GM19240 (cell line): ENCODE measurements around the gene ALX4.

Source experiments
- DNase-seq: peaks from one replicate; pipeline ENCODE4 v3.0.0; 2011; ENCODE audit warnings: low spot score; ENCODE audit not compliant: insufficient read length

The ALX4 gene

DNA sequence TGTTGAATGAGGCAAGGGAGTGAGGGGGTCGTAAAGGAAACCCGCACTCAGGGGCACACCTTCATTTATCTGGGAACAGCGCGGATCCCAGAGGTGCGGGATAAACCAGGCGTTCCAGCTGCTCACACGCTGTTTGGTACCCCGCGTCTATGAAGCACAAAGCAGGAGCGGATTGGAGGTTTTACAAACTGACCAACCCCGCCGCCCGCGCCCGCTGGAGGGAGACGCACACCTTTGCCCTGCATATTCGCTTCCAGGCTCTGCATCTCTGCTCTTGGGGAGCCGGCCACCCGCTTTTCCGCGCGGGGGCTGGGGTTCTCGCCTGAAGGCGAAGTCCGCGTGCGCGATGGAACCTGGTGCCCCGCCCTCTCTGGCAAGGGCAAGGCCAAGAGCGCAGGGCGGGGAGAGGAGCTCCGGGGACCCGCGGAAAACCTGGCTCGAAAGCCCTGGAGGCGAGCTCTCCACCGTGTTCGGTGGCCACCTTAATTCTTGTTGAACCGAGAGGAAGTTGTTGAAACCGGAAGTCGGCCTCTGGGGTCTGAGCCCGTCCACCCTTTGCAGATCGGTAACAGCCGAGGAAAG, 6.8 kb upstream of the ALX4 start:
- DNase-seq, result no peak

DNA sequence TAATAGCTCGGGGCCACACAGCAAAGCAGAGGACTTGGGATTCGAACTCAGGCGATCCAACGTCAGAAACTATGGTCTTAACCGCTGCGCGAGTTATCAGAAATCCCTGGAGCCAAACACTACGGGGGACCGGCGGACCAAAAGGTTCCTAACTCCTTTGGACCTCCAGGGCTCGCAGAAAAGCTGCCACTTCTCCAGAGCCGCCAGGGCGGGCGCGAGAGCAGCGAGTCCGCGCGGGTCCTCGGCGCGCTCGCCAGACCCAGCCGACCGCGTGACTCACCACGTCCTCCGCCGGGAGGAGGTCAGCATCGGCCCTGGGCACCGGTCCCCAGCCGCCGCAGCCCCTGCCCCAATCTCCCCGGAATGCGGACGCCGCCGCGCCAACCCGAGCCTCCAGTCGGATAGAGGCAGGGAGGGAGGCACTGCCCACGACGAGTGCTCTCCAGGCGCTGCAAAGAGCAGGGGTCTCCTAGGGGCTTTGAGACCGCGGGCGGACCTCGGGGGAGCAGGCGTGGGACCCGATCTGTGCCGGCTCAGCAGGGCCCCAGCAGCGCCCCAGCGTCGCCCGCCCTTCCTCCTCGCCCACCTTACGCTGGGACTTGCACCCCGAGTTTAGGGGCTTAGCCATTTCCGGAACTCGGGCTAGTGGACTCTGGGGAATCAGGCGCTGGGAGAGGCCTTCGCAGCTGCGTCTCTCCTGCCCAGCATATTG, 6.2 kb upstream of the ALX4 start:
- no peak for DNase-seq

DNA sequence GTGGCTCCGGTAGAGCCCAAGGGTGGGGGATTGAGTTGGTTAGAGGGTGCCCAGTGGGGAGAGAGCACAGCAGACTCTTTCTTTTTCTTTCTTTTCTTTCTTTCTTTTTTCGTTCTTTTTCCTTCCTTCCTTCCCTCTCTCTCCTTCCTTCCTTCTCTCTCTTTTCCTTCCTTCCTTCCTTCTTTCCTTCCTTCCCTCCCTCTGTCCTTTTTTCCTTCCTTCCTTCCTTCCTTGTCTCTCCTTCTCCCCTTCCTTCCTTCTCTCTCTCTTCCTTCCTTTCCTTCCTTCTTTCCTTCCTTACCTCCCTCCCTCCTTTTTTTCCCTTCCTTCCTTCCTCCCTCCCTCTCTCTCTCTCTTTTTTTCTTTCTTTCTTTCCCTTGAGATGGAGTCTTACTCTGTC, 4.8 kb upstream of the ALX4 start:
- no peak for DNase-seq

DNA sequence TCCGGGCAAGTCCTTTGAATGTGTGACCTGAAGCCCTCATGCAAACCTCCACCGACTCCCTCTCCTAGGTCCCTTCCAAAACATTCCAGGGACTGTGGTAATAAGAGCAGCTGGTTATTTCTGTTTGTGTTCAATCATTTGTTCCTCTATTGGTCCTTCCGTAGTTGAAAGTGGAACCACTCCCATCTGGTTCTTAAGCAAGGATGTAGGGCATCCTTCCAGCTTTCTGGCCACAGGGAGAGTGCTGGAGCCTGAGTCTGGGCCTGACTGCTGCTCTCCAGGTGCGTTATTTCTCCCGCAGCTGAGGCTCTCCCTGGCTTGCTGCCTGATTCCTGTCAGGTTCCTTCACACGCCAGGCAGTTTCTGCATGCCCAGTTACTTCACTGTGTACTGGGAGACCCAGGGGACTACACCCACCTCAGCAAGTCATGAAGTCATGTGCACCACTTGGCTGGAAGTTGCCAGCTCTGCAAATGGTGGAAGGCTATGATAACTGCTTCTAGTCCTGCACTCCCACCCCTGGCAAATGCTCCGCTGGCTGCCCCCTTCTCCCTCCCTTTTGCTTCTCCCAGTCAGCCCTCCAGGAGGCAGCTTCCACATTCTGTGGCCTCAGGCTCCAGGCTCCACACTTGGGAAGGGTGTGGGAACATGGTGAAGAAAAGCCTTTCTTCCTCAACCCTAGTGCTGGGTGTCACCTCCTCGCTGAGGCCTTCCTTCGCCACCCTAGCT, 4.0 kb upstream of the ALX4 start:
- DNase-seq, result no peak

DNA sequence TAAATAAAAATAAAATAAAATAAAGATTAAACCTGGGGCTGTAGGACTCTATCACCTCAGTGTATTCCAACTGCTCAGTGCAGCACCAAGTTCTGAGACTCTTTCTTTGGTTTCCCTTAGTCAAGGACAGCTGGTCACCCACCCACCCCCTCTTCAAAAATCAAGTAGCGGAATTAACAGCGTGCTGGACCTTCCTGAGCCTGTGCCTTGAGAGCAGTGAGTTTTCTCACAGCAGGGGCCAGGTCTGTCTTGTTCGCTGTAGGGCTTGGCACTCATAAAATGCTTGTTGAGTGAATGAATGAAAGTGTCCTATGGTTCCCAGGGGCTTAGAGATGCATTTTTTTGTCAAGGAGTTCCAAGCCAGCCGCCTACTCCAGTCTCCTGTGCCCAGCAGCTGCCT, 2.9 kb upstream of the ALX4 start:
- DNase-seq, result no peak

DNA sequence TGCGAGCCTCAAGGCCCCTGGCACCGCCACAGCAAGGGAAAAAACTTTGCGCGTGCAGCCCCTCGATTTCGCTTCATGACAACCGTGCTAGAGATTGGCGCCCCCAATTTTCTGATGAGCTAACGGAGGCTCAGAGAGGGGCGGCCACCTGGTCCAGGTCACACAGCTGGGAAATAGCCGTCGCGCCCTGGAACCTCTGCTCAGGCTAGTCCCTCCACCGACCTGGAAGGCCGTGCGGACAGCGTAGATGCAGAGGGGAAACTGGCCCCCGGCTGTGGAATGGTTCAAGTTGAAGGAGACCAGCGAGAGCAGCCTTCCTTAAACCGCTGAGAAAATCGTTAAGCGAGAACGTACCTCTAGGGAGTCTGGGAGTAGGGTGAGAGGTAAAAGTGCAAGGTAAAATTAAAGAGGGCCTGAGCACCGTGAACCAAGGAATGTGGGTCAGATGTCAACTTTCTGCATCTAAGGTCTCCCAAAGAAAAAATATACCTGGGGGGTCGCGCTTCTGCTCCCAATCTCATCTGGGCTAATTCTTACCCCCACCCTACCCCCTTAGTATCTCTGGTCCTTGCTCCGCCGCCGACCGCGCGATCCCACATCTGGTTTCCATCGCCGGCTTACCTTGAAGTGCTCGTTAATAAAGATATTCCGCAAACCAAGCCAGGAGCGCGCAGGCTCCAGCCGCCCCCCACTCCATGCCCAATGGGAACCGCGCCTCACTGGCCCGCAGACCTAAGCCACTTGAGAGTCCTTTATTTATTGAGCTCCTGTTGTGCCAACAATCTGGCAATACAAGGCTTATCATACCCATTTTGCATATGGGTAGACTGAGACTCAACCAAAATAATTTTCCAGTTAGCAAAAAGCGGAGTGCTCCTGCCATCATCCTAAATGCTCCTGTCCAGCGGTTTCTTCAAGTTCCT, 1.7 kb upstream of the ALX4 start:
- DNase-seq, result no peak

DNA sequence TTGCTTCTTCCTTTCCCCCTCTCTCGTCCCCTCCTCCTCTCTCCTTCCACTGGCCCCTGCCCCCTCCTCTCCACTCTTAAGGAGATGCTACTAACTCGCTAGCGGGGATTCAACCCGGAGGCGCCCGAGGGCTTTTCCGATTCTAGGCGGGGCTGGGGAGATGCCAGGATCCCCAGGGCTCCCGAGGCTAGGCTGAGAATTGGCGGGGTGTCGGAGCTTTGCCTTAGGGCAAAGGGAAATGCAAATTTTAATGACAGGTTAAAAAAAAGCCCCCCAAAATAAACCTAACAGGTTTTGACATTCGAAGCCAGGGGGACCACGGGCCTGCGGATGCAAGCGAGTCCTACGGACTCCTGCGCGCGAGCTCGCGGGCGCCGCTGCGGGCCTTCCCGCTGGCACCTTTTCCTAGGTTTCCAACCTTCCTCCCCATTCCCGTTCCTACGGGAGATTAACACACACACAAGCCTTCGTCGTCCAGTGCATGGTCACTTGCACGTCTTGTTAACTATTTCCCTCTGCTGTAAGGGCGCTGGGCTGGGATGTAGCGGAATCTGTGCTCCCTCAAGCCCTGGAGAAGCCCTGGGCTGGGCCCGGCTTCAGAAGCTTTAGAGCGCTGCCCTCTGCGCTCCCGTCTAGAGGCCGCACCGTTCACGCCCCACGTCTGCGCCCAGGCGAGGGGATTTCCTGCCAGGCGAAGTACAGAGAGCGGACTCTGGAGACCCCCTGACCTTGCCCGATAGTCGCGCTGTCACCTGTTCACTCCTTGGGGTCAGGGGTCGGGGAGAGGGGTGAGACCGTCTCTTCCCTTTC, 729 bp upstream of the ALX4 start:
- DNase-seq, result no peak

DNA sequence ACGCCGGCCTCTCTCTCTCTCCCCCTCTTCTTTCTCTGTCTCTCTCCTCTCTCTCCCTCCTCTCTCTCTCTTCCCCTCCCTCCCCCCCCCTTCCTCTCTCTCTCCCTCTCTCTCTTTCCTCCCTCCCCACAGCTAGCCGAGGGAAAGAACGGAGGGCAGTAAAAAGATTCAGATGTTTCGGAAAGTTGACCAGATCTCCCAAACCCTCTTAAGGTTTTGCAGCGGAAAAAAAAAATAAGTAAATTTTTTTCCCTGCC, 195 bp upstream of the ALX4 start:
- DNase-seq, result no peak

DNA sequence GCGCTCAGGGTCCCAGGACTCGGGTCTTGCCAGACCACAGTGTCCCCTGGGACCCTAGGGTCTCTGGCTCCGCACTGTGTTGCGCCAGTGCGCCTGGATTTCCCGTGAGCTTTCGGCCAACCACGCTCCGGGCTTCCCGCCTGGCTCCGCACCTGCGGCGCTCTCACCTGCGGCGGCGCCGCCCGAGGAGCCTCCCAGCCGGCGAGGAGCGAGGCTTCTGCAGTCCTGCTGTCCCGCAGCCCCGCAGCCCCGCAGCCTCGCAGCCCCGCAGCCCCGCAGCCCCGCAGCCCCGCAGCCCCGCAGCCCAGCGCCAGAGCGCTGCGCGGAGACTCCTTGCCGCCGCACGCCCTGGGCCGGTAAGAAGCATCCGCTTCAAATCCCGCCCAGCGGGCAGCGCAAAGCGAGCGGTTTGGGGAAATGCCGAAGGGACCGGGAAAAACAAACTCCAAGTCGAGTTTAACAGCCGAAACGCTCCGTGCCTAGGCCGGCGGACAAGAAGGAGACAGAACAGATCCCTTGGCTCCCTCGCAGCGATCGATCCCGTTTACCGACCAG, 939 bp downstream of the ALX4 start:
- DNase-seq, result no peak

DNA sequence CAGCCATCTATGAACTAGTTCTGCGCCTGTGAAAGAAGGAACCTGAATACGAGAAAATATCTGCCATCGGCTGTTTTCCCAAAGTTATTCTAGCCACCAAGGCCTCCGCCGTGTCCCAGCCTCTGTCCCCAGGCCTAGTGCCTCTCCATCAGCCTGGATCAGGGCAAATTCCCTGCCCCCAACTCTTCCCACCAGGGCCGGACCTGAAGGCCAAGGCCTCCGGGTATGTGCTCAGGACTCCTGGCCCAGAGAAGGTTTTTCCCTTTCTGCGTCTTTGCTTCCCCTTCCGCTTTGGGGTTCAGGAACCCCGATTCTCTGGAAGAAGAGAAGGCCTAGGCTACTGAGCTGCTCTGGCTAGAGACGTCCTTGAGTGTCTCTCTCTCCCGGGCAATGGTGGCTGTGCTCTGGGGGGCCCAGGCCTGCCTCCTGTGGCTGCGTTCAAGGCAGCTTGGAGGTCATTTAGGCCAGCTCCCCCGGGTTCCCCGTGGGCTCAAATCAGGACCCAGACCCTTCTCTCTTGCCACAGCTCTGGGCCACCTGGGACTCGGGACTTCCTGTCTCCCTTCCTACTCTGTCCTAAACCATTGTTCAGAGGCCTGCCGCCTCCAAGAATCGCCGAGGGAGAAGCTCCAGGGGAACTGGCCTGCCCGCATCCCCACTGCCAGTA, 1.6 kb downstream of the ALX4 start:
- no peak for DNase-seq

DNA sequence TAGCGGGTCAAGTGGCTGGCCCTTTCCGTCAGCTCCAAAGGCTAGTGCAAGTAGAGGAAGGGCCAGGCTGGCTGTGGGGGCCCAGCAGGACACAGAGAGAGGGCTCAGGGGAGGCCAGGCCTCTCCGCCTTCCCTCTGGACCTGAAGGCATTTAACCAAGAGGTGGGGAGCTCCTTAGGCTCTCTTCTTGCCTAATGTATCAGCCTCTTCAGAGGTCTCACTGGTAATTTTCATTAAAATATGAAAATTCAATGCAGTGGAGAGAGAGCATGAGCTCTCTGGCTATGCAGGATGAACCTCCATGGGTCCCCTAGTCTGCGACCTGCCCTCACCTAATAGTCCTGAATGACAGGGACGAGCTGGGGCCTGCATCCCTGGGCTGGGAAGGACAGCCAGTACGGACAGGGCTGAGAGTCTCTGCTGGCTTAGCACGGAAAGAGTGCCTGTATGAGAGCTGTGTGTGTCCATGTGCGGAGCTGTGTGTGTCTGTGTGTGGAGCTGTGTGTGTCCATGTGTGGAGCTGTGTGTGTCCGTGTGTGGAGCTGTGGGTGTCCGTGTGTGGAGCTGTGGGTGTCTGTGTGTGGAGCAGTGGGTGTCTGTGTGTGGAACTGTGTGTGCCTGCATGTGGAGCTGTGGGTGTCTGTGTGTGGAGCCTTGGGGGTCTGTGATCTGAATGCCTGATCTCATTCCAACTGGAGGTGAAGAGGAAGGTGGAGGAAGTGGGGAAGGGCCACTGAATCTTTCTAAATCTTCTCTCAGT, 2.4 kb downstream of the ALX4 start:
- no peak for DNase-seq

DNA sequence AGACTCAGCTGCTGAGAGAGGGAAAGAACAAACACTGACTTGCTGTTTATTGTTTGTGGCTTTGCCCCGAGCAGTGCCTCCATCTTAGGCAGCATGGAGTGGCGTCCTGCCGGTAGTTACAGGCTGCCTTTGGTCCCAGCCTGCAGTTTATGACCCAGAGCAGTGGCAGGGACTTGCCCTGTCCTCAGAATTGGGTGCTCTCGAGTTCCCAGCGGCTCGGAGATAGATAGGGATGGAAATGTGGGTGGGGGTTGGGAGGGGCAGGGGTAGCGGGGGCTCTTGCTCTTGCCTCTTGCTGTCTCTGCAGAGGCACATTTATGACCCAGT, 3.1 kb downstream of the ALX4 start:
- no peak for DNase-seq

DNA sequence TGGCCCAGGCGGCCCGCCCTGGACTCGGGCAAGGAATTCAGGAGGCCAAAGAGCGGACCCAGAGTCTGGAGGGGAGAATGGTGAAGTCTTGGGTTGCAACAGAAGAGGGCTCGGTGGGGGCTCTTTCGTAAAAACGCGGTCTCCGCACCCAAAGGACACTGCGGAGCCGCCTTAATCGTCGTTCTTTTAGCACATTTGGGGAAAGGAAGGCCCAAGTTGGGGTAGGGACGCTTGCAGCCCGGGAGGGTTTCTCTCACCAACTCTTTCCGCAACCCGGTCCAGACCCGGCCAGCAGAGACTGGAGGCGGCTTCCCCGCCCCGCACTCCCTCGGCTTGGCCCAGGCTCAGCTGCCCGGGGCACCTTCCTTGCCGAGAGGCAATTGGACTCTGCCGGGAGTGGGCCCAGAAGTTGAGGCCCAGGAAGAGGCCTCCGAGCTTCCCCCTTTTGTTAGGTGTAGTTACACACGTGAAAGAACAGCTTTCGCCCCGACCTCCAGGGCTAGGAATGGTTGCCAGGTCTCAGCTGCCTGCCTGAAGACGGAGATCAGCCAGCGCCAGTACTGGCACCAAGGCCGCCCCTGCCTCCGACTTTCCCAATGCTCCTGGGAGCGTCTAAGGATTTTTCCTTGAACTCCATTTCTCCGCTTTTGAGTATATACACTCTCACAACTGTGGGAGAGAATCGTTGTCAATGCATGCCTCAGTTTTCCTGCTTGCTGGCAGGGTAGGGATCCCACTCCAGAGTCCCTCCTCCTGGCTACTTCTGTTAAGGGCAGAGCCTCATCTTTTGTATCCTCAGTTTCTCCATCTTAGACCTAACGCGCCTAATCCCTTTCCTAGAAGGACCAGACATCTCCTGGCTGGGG, 3.7 kb downstream of the ALX4 start:
- no peak for DNase-seq

DNA sequence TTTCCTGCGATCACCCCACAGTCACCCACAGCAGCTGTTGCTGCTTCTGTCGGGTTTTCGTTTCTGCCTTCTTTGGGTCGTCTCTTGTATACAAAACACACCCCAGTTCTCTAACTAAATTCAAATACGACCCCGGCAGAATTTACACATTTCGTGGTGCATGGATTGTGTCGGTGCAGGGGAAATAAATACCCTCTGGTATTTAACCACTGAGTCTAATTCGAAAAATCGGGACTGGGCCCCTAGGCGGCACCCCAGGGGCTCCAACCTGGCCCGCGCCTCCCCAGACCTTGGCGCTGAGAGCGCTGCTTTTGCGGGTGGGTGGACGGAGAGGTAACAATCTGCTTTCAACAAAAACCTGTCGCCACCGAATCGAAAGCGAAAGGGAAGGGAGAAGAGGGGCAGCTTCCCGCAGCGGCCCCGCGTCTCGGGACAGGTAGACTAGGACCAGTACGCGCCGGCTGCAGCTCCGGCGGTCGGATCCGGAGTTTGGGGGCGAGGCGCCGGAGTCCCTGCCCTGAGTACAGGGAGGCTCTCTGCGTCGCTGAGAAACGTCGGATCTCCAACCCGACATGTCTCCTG, 4.4 kb downstream of the ALX4 start:
- no peak for DNase-seq

DNA sequence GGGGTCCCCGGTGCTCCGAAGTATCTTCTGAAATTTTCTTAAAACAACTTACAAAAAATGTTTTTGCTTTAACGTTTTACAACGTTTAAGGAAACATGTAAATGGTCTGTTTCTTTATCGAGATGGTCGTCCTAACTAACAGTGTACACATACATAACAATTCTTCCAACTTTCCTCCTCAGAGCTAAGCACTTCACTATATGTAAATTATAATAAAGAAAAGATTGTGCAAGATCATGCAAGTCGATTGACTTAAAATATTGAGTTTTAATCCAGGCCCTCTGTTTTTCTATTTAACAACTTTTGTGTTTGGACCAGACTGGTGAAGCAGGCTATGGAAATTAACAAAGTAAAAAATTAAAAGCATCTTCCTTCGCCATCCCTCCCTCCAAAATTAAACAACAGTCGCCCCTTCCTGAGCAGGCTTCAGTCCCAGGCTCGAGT, 4.9 kb downstream of the ALX4 start:
- no peak for DNase-seq

DNA sequence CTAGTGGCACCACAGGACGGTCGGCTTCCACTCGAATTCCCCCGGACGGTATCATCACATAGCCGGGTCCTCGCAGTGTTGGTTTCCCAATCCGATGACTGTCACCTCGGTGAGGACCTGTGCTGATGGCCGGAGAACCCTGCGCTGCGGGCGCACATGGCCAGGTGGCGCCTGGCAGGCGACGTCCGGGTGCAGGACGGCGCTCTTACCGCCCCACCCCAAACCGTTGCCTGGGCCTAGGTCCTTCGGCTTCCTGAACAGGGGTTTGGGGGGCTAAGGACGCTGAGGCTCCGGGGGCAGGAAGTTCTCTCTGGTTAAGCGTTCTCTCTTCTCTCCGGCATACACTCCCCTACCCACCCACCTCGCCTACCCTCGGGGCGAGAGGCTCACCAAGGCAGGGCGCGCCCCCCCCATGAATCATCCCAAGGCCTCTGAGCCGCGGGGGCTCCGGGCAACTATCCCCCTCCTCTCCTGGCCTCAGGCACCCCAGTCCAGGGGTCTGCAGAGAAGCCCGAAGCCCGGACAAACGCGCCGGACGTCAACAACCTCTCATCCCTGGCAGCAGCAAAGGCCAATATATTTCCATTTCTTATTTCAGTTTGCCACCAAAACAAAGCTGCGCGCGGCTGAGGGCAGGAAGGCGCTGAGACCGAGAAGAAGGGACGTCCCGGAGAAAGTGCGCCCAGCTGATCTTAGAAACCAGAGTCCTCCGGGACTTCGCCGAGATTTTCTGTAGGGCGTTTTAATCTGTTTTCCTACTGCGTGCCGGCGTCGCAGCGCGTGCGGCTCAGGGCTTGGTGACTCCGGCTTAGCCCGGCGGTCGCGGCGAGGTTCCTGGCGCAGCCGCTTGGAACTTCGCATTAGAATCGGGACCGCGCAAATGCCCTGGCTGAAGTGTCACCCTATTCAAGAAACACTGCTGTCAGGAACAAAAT, 5.6 kb downstream of the ALX4 start:
- DNase-seq, result no peak

DNA sequence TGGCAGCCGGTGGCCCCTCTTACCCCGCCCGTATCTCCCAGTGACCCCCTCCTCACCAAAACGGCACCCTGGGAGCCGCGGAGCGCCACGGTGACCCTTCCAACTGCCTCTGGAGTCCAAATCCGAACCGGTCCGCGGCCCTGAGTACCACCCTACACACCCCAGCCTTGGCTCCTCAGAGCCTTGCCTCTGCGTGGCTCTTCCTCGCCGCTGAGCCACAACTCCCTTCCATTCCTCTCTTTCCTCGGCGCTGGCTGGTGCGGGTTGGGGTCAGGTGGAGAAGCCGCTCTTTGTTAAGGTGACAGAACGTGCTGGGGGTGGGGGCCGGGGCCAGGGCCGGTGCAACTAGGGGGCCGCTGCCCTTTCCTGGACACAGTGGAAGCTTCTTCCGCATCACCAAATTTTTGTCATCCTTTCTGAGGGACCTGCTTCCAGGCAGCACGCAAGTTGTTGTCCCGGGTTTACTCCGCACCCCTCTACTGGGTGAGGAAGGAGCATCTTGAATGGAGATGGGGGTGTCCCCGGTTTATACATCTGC, 6.5 kb downstream of the ALX4 start:
- DNase-seq, result no peak
